ENCODE data around the gene ERN2. TPM values are rescaled to one million over a fixed set of nuclear protein-coding genes. Genes with fewer than 3 reads are reported as not detected.

The ERN2 gene
- total RNA-seq, 1 donor from 2014 or later = 0.60 TPM

DNA sequence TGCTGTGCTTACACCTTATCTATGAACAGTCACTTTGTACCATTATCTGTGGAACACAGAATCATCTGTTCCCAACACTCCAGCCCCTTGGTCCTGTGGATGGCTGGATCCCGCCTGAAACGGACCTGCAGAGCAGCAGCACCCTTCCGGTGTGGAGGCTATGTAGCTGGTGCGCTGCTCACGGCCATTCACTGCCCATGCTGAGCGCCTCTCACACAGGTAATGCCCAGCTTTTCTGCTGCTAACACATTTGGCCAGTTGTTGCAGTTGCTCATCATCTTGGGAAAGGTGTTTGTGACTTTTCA, 45.7 kb downstream of the ERN2 start:
- Mint-ChIP-seq H3K36me3 (ENCODE audit: insufficient read depth) (peaks cover 13% of the 10 kb centered on the region), H3K9me3 (ENCODE audit: low read depth) (no peaks in the 10 kb centered on the region), H3K4me1 (ENCODE audit: low read depth) (no peaks in the 10 kb centered on the region), H3K27me3 (no peaks in the 10 kb centered on the region), H3K4me3 (ENCODE audit: low read depth) (no peak overlapping the region), H3K27ac (no peak overlapping the region)
- DNase-seq (ENCODE audit: low spot score, unreplicated experiment) = no peak
- no peak for TF ChIP-seq CTCF (IDR thresholded peaks at IDR 0.05; ENCODE audit: unreplicated experiment)

DNA sequence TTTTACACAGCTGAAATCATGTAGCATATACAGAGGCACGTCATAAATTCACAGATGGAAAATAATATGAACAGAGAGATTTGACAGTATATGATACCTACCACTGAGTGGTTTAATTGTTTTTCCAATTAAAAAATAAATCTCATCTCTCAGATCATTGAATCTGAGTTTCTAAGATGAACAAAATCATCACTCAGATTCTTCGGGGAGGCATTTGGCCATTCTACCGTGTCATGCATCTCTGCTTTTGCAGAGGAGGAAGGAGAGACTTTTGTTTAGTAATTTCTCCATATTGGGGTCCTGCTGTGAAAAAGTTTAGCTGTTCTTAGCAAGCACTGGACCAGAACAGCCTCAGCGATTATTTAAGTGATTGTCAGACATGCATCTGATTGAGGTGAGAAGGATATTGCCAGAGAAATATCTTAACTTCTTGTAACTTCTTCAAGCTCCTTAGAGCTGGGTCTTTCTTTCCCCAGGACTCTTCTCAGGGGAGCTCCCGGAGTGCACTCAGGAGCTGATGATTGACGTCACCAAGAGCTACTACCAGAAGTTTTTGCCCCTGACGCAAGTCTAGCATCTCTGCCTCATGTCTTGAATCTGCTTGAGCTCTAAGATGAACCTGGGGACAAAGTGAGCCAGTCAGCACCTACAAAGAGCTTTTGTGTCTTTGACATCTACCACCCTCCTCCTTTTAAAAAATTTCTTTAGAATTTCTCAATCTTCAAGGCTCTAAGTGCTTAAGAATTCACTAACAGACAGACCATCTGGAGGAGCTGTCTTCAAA, 46.3 kb downstream of the ERN2 start:
- H3K27me3 Mint-ChIP-seq = no peaks in the 10 kb centered on the region
- DNase-seq (ENCODE audit: low spot score, unreplicated experiment) = no peak
- no peaks in the 10 kb centered on the region for H3K4me1 Mint-ChIP-seq (ENCODE audit: low read depth)
- no peak overlapping the region for H3K4me3 Mint-ChIP-seq (ENCODE audit: low read depth)
- peaks cover 9% of the 10 kb centered on the region for H3K36me3 Mint-ChIP-seq (ENCODE audit: insufficient read depth)
- TF ChIP-seq CTCF (IDR thresholded peaks at IDR 0.05; ENCODE audit: unreplicated experiment) = no peak
- H3K9me3 Mint-ChIP-seq (ENCODE audit: low read depth) = no peaks in the 10 kb centered on the region
- H3K27ac Mint-ChIP-seq = no peak overlapping the region

DNA sequence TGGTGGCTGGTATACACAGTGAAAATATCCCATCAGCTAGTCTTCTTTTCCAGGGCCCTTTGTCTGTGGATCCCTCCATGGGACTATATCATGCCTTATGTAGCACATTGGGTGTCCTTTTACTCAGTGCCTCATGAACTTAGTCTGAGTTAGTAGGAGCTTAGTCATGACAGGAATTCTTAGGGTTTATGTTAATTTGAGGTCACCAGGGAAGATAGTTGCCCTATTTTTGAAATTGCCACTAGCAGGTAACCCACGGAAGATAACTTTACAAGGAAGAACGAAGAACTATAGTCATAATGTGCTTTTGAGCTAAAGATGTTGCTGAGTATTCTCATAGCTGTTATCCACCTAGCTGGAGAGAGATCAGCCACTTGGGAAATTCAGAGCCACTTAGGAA, 49.1 kb downstream of the ERN2 start:
- H3K27ac Mint-ChIP-seq = no peak overlapping the region
- H3K27me3 Mint-ChIP-seq = no peaks in the 10 kb centered on the region
- no peaks in the 10 kb centered on the region for H3K9me3 Mint-ChIP-seq (ENCODE audit: low read depth)
- TF ChIP-seq CTCF (IDR thresholded peaks at IDR 0.05; ENCODE audit: unreplicated experiment) = no peak
- H3K4me3 Mint-ChIP-seq (ENCODE audit: low read depth) = no peak overlapping the region
- DNase-seq (ENCODE audit: low spot score, unreplicated experiment) = no peak
- no peaks in the 10 kb centered on the region for H3K4me1 Mint-ChIP-seq (ENCODE audit: low read depth)
- peaks cover 21% of the 10 kb centered on the region for H3K36me3 Mint-ChIP-seq (ENCODE audit: insufficient read depth)

GRCh38 chr16:23651943-23652468, 61.0 kb downstream of the ERN2 start:
- TF ChIP-seq CTCF (IDR thresholded peaks at IDR 0.05; ENCODE audit: unreplicated experiment) = no peak
- DNase-seq (ENCODE audit: low spot score, unreplicated experiment) = no peak
- Mint-ChIP-seq H3K36me3 (ENCODE audit: insufficient read depth) (peaks cover 26% of the 10 kb centered on the region), H3K4me1 (ENCODE audit: low read depth) (no peaks in the 10 kb centered on the region), H3K9me3 (ENCODE audit: low read depth) (no peaks in the 10 kb centered on the region), H3K27ac (no peak overlapping the region), H3K27me3 (no peaks in the 10 kb centered on the region), H3K4me3 (ENCODE audit: low read depth) (no peak overlapping the region)

DNA sequence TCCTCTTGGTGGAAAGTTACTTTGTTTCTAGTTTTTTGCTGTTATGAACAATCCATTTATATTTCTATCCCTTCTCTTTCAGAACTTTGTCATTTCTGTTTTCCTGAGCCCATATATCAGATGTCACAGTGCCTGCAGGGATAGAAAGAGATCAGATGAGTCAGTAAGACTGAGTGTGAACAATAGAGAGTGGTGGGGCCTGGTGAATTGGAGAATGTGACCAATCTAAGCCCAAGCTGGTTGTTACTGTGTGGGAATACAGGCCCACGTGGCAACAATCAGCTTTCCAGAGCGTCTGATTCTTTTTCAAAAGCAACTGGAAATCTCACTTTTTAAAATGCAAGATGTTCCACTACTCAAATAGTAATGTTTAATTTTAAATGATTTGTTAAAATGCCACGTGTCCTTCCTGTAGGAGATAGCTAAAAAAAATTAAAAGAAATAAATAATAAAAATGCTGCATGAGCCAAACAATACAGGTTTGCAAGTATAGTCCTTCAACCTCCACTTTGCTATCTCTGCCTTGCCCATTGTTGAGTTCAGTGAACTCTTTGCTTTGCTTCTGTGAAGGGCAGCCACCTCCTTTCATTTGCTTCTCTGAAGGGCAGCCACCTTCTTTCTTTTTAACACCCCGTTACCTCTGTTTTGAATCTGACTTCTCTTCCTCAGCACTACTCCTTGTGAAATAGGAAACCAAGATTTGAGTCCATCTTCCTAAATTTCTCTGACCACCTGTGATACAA, 62.2 kb downstream of the ERN2 start:
- Mint-ChIP-seq H3K4me1 (ENCODE audit: low read depth) (no peaks in the 10 kb centered on the region), H3K36me3 (ENCODE audit: insufficient read depth) (peaks cover 34% of the 10 kb centered on the region), H3K27ac (no peak overlapping the region), H3K27me3 (no peaks in the 10 kb centered on the region), H3K4me3 (ENCODE audit: low read depth) (no peak overlapping the region), H3K9me3 (ENCODE audit: low read depth) (no peaks in the 10 kb centered on the region)
- TF ChIP-seq CTCF (IDR thresholded peaks at IDR 0.05; ENCODE audit: unreplicated experiment) = no peak
- no peak for DNase-seq (ENCODE audit: low spot score, unreplicated experiment)
